Endodermal cell (in vitro differentiated cells): Measurements from ENCODE around the gene EFNA2. TPM values are rescaled to one million over a fixed set of nuclear protein-coding genes. Genes with fewer than 3 reads are reported as not detected.
A peak's percentile ranks its signal among the peaks of the same experiment; 100 is the strongest.

Experiments used
- DNase-seq: peaks from one replicate; pipeline ENCODE4 v3.0.0-alpha.2; 2017
- H3K27ac ChIP-seq: 2 replicates; pipeline ENCODE4 v1.5.1; 2013; ENCODE audit warnings: mild to moderate bottlenecking, low read depth, low read length, moderate library complexity
- H3K27me3 ChIP-seq: 2 replicates; pipeline ENCODE4 v1.6.1; 2013; ENCODE audit warnings: mild to moderate bottlenecking, low read length, moderate library complexity; ENCODE audit not compliant: insufficient read depth, control insufficient read depth, poor library complexity, severe bottlenecking
- H3K36me3 ChIP-seq: 2 replicates; pipeline ENCODE4 v1.7.0; 2013; ENCODE audit warnings: mild to moderate bottlenecking, low read length, moderate library complexity; ENCODE audit not compliant: control insufficient read depth, insufficient read depth
- H3K4me1 ChIP-seq: one replicate; pipeline ENCODE4 v1.7.0; 2013; ENCODE audit warnings: low read length; ENCODE audit not compliant: control insufficient read depth, insufficient read depth
- H3K4me3 ChIP-seq: 2 replicates; pipeline ENCODE4 v1.5.1; 2013; ENCODE audit warnings: mild to moderate bottlenecking, low read length, moderate library complexity
- H3K9ac ChIP-seq: 2 replicates; pipeline ENCODE4 v1.6.1; 2013; ENCODE audit warnings: mild to moderate bottlenecking, low read length, moderate library complexity; ENCODE audit not compliant: poor library complexity, severe bottlenecking; ENCODE audit errors: extremely low read depth
- H3K9me3 ChIP-seq: 2 replicates; pipeline ENCODE4 v1.6.1; 2013; ENCODE audit warnings: mild to moderate bottlenecking, low read length, moderate library complexity; ENCODE audit not compliant: control insufficient read depth
- H3K27ac Mint-ChIP-seq: 2 replicates; pipeline ENCODE4 v1.8.0; 2020; ENCODE audit warnings: mixed read lengths
- H3K27me3 Mint-ChIP-seq: 2 replicates; pipeline ENCODE4 v1.8.0; 2021; ENCODE audit warnings: mild to moderate bottlenecking, mixed read lengths; ENCODE audit not compliant: insufficient read depth
- H3K36me3 Mint-ChIP-seq: 2 replicates; pipeline ENCODE4 v1.8.0; 2020; ENCODE audit warnings: low read depth, mixed read lengths
- H3K4me1 Mint-ChIP-seq: 2 replicates; pipeline ENCODE4 v1.8.0; 2020; ENCODE audit warnings: mixed read lengths
- H3K4me3 Mint-ChIP-seq: 2 replicates; pipeline ENCODE4 v1.8.0; 2020; ENCODE audit warnings: mild to moderate bottlenecking, moderate library complexity, mixed read lengths
- H3K9me3 Mint-ChIP-seq: 2 replicates; pipeline ENCODE4 v1.8.0; 2020; ENCODE audit warnings: mild to moderate bottlenecking, mixed read lengths
- WGBS, 2 experiments: methylation state at CpG; one replicate each; pipeline versions ENCODE4 v1.1.5 to v1.1.7; 2013; ENCODE audit warnings: missing lambda C conversion rate in 2 of 2, mixed read lengths in 1 of 2; ENCODE audit not compliant: insufficient coverage in 1 of 2, insufficient read length in 1 of 2; 5-methylcytosine and 5-hydroxymethylcytosine counted together
- total RNA-seq, 2 donors: library from RNA; stranded (reverse); fragmentation: NEBNext Ultra II Directional in 1 of 2; extraction: Animal tissue kit (Norgen Biotek cat#: 25700) in 1 of 2; gene quantifications; 2 replicates in 1 of 2; 3 replicates in 1 of 2; pipeline ENCODE4 v1.2.1, GENCODE V29; 2021
- TF ChIP-seq, protein P1 (sequence below): fragments of 200-600 bp; sonication (generic); conservative IDR thresholded peaks from 2 replicates; pipeline ENCODE4 v1.5.0; 2021; ENCODE audit warnings: antibody characterized with exemption, mild to moderate bottlenecking

Gene EFNA2
- total RNA-seq, 2 donors from 2014 or later = 28.6 to 30.7 TPM

DNA sequence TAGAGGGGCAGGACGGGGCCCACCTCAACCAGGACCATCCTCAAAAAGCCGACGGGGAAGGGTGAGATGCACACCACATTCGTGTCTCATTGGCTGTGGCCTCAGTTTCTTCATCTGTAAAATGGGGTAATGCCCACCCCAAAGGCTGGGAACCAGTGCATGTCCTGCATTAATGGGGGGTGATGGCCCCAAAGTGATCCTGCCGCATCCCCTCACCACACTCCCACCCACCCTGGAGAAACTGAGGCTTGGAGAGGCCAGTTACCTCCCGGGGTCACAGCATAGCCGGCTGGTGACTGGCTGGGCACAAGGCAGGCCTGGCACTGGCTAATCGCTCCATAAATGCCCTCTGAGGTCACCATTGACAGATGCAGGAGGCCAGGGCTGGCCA lies 37.9 kb upstream of the EFNA2 start:
- Histone ChIP-seq H3K27me3 (no peaks in the 10 kb centered on the region), H3K4me3 (peak overlapping the region; percentile 58), H3K9ac (peak overlapping the region; percentile 38), H3K9me3 (no peaks in the 10 kb centered on the region), H3K27ac (no peak overlapping the region), H3K36me3 (peaks cover 13% of the 10 kb centered on the region), H3K4me1 (peaks cover 5% of the 10 kb centered on the region)
- H3K4me3 Mint-ChIP-seq = peak overlapping the region; percentile 87
- TF ChIP-seq, protein P1, sequence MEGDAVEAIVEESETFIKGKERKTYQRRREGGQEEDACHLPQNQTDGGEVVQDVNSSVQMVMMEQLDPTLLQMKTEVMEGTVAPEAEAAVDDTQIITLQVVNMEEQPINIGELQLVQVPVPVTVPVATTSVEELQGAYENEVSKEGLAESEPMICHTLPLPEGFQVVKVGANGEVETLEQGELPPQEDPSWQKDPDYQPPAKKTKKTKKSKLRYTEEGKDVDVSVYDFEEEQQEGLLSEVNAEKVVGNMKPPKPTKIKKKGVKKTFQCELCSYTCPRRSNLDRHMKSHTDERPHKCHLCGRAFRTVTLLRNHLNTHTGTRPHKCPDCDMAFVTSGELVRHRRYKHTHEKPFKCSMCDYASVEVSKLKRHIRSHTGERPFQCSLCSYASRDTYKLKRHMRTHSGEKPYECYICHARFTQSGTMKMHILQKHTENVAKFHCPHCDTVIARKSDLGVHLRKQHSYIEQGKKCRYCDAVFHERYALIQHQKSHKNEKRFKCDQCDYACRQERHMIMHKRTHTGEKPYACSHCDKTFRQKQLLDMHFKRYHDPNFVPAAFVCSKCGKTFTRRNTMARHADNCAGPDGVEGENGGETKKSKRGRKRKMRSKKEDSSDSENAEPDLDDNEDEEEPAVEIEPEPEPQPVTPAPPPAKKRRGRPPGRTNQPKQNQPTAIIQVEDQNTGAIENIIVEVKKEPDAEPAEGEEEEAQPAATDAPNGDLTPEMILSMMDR = no peak
- H3K4me1 Mint-ChIP-seq = peaks cover 2% of the 10 kb centered on the region
- DNase-seq = no peak
- no peaks in the 10 kb centered on the region for H3K27me3 Mint-ChIP-seq
- WGBS, 2 experiments = 90 to 93% methylated on average over 6 to 8 of the region's 8 CpGs
- H3K27ac Mint-ChIP-seq = no peak overlapping the region
- H3K36me3 Mint-ChIP-seq = peaks cover 11% of the 10 kb centered on the region
- H3K9me3 Mint-ChIP-seq = no peaks in the 10 kb centered on the region

DNA sequence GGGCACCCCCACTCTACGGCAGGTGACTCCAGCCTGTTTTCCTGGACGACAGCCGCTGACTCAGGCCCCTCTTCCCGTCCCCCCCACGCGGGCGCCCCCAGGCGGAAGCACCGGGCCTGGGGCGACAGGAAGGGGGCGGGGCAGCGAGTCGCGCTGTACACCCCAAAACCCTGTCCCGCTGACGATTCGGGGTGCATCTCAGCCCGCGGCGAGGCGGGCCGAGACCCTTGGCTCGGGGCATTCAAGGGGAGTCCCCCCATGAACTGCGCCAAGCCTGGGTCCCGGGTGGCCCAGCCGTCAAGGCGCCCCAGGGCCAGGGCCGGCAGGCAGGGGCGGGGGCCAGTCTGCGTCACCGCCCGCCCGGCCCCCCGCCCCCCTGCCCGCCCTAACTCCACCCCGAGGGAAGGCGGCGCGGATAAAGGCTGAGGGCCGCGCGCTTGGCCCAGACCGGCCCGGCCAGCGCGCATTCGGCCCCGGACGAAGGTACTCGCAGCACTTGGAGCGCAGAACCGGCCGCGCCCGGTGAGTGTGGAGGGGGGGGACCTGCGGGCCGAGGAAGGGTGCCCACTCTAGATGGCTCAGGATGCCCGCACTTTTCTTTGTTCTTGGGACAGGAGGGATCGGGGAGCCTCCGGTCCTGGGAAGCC lies 37.4 kb upstream of the EFNA2 start, which contains the start of gene MIDN:
TSS of gene MIDN (plus strand) at position 445 of the 647 bp plus-strand sequence. CDS start 1,714 bp downstream, outside the sequence.
- Histone ChIP-seq H3K4me3 (peak within 1 kb of the TSS; percentile 73), H3K9me3 (no peaks in the 10 kb centered on the region), H3K27me3 (no peaks in the 10 kb centered on the region), H3K4me1 (peaks cover 6% of the 10 kb centered on the region), H3K27ac (peak within 1 kb of the TSS; percentile 99), H3K9ac (peak within 1 kb of the TSS; percentile 80), H3K36me3 (peaks cover 14% of the 10 kb centered on the region)
- peak; percentile 95 for DNase-seq
- Mint-ChIP-seq H3K27me3 (no peaks in the 10 kb centered on the region), H3K36me3 (peaks cover 12% of the 10 kb centered on the region), H3K27ac (peak within 1 kb of the TSS; percentile 93), H3K4me1 (peaks cover 2% of the 10 kb centered on the region), H3K9me3 (no peaks in the 10 kb centered on the region), H3K4me3 (peak within 1 kb of the TSS; percentile 87)
- TF ChIP-seq, protein P1 = peak; percentile 57
- 3 to 5% methylated on average over 17 to 60 of the region's 60 CpGs for WGBS, 2 experiments

- Histone ChIP-seq H3K27me3 (no peaks in the 10 kb centered on the region), H3K27ac (peak overlapping the region; percentile 99), H3K4me3 (peak overlapping the region; percentile 73), H3K9ac (peak overlapping the region; percentile 80), H3K36me3 (peaks cover 20% of the 10 kb centered on the region), H3K4me1 (peaks cover 10% of the 10 kb centered on the region), H3K9me3 (no peaks in the 10 kb centered on the region)
- peaks cover 16% of the 10 kb centered on the region for H3K36me3 Mint-ChIP-seq
- DNase-seq = no peak
- TF ChIP-seq, protein P1 = peak; percentile 83
- 0% methylated on average over 18 to 73 of the region's 74 CpGs for WGBS, 2 experiments
- no peaks in the 10 kb centered on the region for H3K9me3 Mint-ChIP-seq
- H3K27me3 Mint-ChIP-seq = no peaks in the 10 kb centered on the region
- H3K27ac Mint-ChIP-seq = peak overlapping the region; percentile 93
- peak overlapping the region; percentile 87 for H3K4me3 Mint-ChIP-seq
- H3K4me1 Mint-ChIP-seq = peaks cover 2% of the 10 kb centered on the region
These were observed 36.8 kb upstream of the EFNA2 start for GRCh38 chr19:1248786-1249297.
